Stimulated activated CD8-positive, alpha-beta memory T cell treated with anti-CD3 and anti-CD28 coated beads, Interleukin-12 subunit alpha, Interleukin-12 subunit beta, amount 100 ng/mL, for 4 hours (primary cell): Measurements from ENCODE around the gene INPP5E.

Source experiments
- DNase-seq: peaks from one replicate; pipeline ENCODE4 v3.0.0-alpha.2; 2020; ENCODE audit warnings: low read depth

INPP5E gene

GRCh38 chr9:136439481-136440408 lies at the start of gene INPP5E:
Gene INPP5E (minus strand): TSS chr9:136439845. CDS start chr9:136439419, 426 bp downstream.
- DNase-seq = peak; percentile 75

DNA sequence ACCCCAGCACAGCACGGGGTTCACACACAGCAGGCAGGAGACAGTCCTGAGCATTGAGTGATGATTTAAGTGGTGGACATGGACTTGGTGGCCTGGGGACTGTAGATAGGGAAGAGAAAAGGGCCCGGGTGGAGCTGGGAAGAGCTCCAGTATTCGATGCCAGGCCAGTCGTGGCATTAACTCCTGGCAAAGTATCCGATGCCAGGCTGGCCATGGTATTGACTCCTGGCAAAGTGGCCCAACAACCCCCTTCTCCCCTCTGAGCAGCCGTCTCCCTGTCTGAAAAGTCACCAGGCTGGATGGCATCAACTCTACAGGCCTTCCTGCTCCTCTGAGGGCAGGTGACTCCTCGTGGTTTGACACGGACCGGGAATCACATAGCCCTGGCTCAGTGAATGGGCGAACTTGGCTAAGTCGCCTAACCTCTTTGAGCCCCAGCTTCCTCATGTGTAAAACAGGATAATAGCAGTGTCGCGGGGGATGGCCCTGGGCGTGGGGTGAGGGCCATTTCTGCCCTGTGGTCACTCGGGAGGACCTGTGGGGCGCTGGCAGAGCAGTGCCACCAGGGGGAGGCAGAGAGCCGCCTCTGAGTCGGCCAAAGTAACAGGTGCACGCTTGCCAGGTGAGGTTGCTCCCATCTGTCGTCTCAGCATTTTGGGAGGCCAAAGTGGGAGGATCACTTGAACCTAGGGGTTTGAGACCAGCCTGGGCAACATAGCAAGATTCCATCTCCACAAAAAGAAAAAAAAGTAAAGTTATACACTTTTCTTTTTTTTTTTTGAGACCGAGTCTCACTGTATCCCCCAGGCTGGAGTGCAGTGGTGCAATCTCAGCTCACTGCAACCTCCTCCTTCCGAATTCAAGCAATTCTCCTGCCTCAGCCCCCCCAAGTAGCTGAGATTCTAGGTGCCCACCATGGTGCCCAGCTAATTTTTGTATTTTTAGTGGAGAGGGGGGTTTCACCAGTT lies 48.9 kb upstream of the INPP5E start:
- peak; percentile 52 for DNase-seq

DNA sequence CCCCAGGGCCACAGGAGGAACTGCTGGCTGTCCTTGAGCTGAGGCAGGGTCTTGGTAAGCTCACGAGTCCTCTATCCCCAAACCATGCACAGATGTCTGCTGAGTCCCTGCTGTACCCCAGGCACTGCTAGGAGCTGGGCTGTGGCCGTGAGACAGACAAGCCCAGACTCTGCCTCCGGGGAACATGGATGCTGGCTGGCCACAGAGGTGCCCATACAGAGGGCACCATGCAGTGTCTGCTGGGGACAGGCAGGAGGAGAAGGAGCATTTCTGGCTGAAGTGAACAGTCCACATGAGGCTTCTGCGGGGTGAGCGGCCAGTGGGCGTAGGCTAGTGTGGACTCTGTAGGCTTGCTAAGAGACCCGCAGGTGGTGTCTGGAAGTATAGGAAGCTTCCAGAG lies 48.0 kb upstream of the INPP5E start:
- no peak for DNase-seq

DNA sequence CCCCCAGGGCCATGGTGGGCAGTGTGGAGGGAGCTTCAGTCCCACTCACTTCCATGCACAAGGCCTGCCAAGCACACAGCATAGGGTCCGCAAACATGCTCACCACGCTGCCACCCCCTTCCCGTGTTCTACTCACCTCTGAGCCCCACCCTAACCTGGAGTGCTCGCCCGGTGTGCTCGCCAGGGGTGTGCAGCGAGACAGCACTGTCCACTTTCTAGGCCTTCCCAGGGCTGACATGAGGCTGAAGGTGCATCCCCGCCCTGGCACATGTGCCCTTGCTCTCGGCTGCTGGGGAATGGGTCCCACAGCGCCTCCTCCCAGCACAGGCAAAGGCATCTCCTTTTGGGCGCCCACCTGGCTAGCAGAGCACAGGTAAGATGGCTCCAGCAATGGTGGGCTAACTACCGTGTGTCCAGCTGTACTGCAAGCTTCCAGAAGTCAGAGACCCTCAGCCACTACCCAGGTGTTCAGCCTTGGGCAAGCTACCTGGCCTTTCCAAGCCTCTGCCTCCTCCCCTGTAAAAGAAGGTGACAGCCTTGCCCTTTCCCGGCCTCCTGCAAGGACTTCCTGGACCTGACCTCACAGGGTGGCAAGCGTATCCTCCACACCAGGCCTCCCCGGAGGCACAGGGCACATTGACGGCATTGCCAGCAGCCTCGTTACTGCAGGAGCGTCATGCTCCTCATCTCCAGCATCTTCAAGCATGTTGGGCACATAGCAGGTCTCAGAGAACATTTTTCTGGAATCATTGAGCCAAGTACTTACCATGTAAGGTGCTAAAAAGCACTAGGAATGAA lies 47.4 kb upstream of the INPP5E start:
- no peak for DNase-seq

GRCh38 chr9:136486131-136486530 lies 46.5 kb upstream of the INPP5E start:
- no peak for DNase-seq

DNA sequence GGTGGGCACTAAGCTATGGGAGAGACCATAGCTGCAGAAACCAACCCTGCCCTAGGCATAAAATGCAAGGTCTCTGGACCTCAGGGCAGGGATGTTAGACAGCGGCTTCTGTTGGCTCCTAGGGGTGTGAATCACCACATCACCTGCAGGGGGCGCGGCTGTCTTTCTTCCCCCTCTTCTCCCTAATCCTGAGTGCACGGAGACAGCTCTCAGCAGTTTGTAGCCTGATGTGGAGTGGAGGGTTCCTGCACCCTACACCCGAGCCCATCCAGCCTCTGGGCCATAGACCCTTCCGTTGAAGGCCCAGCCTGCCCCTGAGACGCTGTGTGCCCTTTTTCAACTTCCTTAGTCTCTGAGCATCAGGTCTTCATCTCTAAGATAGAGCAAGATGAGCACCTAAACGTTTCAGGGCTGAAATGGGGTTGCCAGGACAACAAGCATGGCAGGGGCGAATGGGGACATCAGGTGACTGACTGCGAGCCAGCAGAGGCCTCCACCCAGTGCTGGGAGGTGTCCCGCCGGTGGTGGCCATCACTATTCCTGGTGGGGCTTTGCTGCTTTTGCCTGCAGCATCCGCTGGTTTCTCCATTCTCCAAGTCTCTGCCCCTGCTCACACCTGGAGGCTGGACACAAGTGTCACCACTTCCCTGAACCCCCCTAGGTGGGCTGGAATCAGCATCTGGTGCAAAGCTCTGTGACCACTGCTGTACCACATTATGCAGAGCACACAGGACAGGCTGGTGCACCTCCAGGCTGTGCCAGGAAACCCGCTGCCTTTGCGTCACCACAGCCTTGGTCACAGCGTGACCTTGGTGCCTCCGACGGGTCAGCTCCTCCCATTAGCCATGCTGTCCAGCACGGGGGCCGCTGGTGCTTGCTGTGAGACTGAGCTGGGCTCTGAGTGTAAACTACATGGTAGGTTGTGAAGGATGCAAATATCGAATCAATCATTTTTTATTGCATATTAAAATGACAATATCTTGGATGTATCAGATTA lies 45.7 kb upstream of the INPP5E start:
- peak; percentile 64 for DNase-seq

DNA sequence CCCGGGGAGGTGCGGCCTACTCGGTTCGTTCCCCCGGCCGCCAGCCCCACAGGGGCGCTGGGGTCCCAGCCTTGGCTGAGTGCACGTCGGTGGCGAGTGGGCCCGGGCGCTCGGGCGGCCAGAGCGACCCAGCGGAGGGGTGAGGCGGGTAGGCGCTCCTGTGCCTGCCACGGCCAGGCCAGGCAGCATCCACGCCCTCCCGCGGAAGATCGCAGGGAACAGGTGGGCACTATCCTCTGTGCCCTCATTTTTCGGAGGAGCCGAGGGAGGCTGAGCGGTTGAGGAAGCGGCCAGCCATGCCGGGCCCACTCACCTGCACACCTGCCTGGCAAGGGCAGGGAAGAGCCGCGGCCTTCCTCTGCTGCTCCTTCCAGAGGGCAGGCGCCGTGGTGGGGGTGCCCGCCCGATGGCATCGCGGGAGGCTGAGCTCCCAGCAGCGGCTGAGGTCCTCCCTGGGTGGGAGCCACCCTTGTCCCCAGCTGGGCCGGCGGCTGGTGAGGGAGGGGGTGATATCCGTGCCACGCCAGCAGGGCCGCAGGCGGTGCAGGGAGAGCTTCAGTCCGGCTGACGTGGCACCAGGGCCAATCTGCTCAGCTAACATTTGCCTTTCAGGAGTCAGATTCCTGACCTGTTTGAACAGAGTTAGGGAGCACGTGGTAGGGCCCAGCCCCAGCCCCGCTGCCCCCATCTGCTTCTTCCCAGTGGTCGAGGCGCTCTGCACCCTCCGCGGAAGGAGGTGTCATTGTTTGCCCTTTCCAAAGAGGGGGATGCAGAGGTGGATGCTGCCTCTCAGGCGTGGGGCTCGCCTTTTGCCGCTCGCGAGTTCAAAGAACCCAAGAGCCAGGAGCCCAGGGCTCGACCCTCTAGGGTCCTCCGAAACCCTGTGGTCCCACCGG lies 44.8 kb upstream of the INPP5E start:
- no peak for DNase-seq

GRCh38 chr9:136483589-136484152 lies 44.0 kb upstream of the INPP5E start:
- peak; percentile 93 for DNase-seq

- DNase-seq = peak; percentile 99
These were observed 43.3 kb upstream of the INPP5E start, which contains the start of gene SEC16A for GRCh38 chr9:136482793-136483588. Gene SEC16A (minus strand): TSS chr9:136483040. CDS start chr9:136477615, 5,425 bp downstream.

- DNase-seq = peak; percentile 11
These were observed 42.6 kb upstream of the INPP5E start for GRCh38 chr9:136482046-136482792.

GRCh38 chr9:136481558-136481957 lies 41.9 kb upstream of the INPP5E start:
- no peak for DNase-seq

- no peak for DNase-seq
These were observed 36.9 kb upstream of the INPP5E start for GRCh38 chr9:136476369-136477150.

GRCh38 chr9:136474974-136475865 lies 35.6 kb upstream of the INPP5E start:
- DNase-seq = no peak

- DNase-seq = no peak
These were observed 34.5 kb upstream of the INPP5E start for GRCh38 chr9:136474021-136474640.

DNA sequence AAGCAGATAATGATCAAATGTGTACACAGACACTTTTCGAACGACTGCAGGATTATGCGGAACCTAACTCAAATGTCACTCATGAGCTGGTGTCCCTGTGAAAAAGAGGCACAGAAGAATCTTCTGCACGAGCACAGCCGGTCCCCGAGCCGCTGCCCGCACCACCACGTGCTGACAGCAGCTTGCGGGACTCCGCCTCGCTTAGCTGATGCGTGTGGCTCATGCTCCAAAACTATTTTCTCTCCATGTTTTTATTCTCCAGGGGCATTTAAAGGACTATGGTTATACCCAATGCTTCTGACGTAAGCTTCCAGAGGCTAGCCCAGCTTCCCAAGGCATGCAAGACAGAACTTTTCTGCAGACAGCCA lies 33.7 kb upstream of the INPP5E start:
- no peak for DNase-seq
